ENCODE data around the gene UVSSA. TPM values are rescaled to one million over a fixed set of nuclear protein-coding genes. Genes with fewer than 3 reads are reported as not detected.
A peak's percentile ranks its signal among the peaks of the same experiment; 100 is the strongest.

Gene UVSSA
- total and polyA plus RNA-seq, 12 donors: 2.4 to 11.9 (median 6.6) TPM

GRCh38 chr4:1403591-1404572 is 56.9 kb downstream of the UVSSA start:
- H3K36me3 ChIP-seq: no peaks in the 10 kb centered on the region
- peaks cover 0 to 5% (median 0%) of the 10 kb centered on the region in 11 donors for H3K9me3 ChIP-seq
- 5% methylated on average over 99 to 107 of the region's 107 CpGs for WGBS, 2 donors
- no peak overlapping the region for H3K27ac ChIP-seq
- peaks cover 62 to 100% (median 91%) of the 10 kb centered on the region in 7 donors for H3K27me3 ChIP-seq
- TF ChIP-seq CTCF (IDR thresholded peaks at IDR 0.05): no peak
- ATAC-seq (no peak), DNase-seq (no peak)
- peak overlapping the region in 3 of 10 donors; percentile 3 to 16 (median 6) for H3K4me3 ChIP-seq
- peaks cover 0 to 42% (median 27%) of the 10 kb centered on the region in 9 donors for H3K4me1 ChIP-seq
- intact Hi-C loops (cut with DNase I): no loop called here

- Histone ChIP-seq H3K36me3 (no peaks in the 10 kb centered on the region), H3K27ac (no peak overlapping the region), H3K4me1 (peaks cover 0 to 42% (median 27%) of the 10 kb centered on the region in 9 donors), H3K4me3 (peak overlapping the region in 1 of 10 donors; percentile 6), H3K27me3 (peaks cover 62 to 100% (median 100%) of the 10 kb centered on the region in 7 donors), H3K9me3 (no peaks in the 10 kb centered on the region)
- intact Hi-C loops (cut with DNase I): no loop called here
- no peak for TF ChIP-seq CTCF (IDR thresholded peaks at IDR 0.05)
- 6 to 7% methylated on average over 54 of the region's 54 CpGs for WGBS, 2 donors
- no peak for ATAC-seq
- no peak for DNase-seq
These were observed 57.7 kb downstream of the UVSSA start for GRCh38 chr4:1404573-1405253.

- H3K9me3 ChIP-seq: no peaks in the 10 kb centered on the region
- no peak for ATAC-seq
- 7 to 8% methylated on average over 26 of the region's 26 CpGs for WGBS, 2 donors
- peaks cover 62 to 100% (median 100%) of the 10 kb centered on the region in 7 donors for H3K27me3 ChIP-seq
- intact Hi-C loops (cut with DNase I): no loop called here
- no peak for DNase-seq
- no peaks in the 10 kb centered on the region for H3K36me3 ChIP-seq
- H3K27ac ChIP-seq: no peak overlapping the region
- no peak for TF ChIP-seq CTCF (IDR thresholded peaks at IDR 0.05)
- H3K4me1 ChIP-seq: peaks cover 0 to 42% (median 27%) of the 10 kb centered on the region in 9 donors
- no peak overlapping the region for H3K4me3 ChIP-seq
These were observed 58.2 kb downstream of the UVSSA start for GRCh38 chr4:1405254-1405635.

GRCh38 chr4:1405636-1406393 is 58.8 kb downstream of the UVSSA start:
- Histone ChIP-seq H3K4me3 (no peak overlapping the region), H3K4me1 (peaks cover 0 to 42% (median 27%) of the 10 kb centered on the region in 9 donors), H3K27me3 (peaks cover 62 to 100% (median 98%) of the 10 kb centered on the region in 7 donors), H3K9me3 (no peaks in the 10 kb centered on the region), H3K27ac (no peak overlapping the region), H3K36me3 (no peaks in the 10 kb centered on the region)
- 6% methylated on average over 71 to 90 of the region's 90 CpGs for WGBS, 2 donors
- ATAC-seq (no peak), DNase-seq (no peak)
- no peak for TF ChIP-seq CTCF (IDR thresholded peaks at IDR 0.05)
- intact Hi-C loops (cut with DNase I): no loop called here

Data from heart right ventricle (tissue), 16 donors.